GM19328 (cell line): ENCODE results near the gene SMAD7.
A peak's percentile ranks its signal among the peaks of the same experiment; 100 is the strongest.

ENCODE experiments used
- ATAC-seq: cut with Tn5 transposase; IDR thresholded peaks from one replicate; pipeline ENCODE4 v1.9.1; 2021; ENCODE audit warnings: mild to moderate bottlenecking, moderate library complexity; ENCODE audit not compliant: unreplicated experiment

The SMAD7 gene

GRCh38 chr18:48962252-48962993, 11.7 kb upstream of the SMAD7 start:
- ATAC-seq: no peak

- ATAC-seq: no peak
Measured at GRCh38 chr18:48961547-48961946, 10.8 kb upstream of the SMAD7 start.

- no peak for ATAC-seq
Measured at GRCh38 chr18:48959921-48960920, 9.5 kb upstream of the SMAD7 start.

- no peak for ATAC-seq
Measured at GRCh38 chr18:48959551-48959920, 8.8 kb upstream of the SMAD7 start.

- no peak for ATAC-seq
Measured at GRCh38 chr18:48958951-48959350, 8.2 kb upstream of the SMAD7 start.

GRCh38 chr18:48957616-48958015, 6.9 kb upstream of the SMAD7 start:
- no peak for ATAC-seq

- ATAC-seq: no peak
Measured at GRCh38 chr18:48957136-48957535, 6.4 kb upstream of the SMAD7 start.

GRCh38 chr18:48956356-48956755, 5.6 kb upstream of the SMAD7 start:
- ATAC-seq: no peak

- no peak for ATAC-seq
Measured at GRCh38 chr18:48955830-48956261, 5.1 kb upstream of the SMAD7 start.

GRCh38 chr18:48954886-48955819, 4.4 kb upstream of the SMAD7 start:
- no peak for ATAC-seq

- ATAC-seq: no peak
Measured at GRCh38 chr18:48953104-48953706, 2.4 kb upstream of the SMAD7 start.

GRCh38 chr18:48952287-48953103, 1.7 kb upstream of the SMAD7 start:
- peak; percentile 32 for ATAC-seq

- peak; percentile 36 for ATAC-seq
Measured at GRCh38 chr18:48951448-48952286, 902 bp upstream of the SMAD7 start.

GRCh38 chr18:48949606-48950535, 894 bp downstream of the SMAD7 start:
- ATAC-seq: no peak

- no peak for ATAC-seq
Measured at GRCh38 chr18:48949050-48949605, 1.6 kb downstream of the SMAD7 start.

- no peak for ATAC-seq
Measured at GRCh38 chr18:48948112-48949049, 2.4 kb downstream of the SMAD7 start.
